HFF-Myc (cell line): ENCODE results near the gene C1orf159.

Experiments used
- DNase-seq: peaks from one replicate; pipeline ENCODE4 v3.0.0-alpha.2; 2011; ENCODE audit warnings: low read depth; ENCODE audit errors: extremely low read depth
- H3K4me3 ChIP-seq: replicated peaks from 2 replicates; pipeline ENCODE4 v1.5.1; 2011; ENCODE audit warnings: low read depth, mild to moderate bottlenecking, control low read depth, low read length
- TF ChIP-seq, protein P1 (sequence below): IDR thresholded peaks from 2 replicates; pipeline ENCODE4 v1.5.1; 2012; ENCODE audit warnings: mild to moderate bottlenecking, low read depth, low read length, control low read depth; ENCODE audit errors: missing control alignments

The C1orf159 gene

GRCh38 chr1:1041873-1042272 lies 74.0 kb downstream of the C1orf159 start:
- DNase-seq = no peak
- TF ChIP-seq, protein P1, sequence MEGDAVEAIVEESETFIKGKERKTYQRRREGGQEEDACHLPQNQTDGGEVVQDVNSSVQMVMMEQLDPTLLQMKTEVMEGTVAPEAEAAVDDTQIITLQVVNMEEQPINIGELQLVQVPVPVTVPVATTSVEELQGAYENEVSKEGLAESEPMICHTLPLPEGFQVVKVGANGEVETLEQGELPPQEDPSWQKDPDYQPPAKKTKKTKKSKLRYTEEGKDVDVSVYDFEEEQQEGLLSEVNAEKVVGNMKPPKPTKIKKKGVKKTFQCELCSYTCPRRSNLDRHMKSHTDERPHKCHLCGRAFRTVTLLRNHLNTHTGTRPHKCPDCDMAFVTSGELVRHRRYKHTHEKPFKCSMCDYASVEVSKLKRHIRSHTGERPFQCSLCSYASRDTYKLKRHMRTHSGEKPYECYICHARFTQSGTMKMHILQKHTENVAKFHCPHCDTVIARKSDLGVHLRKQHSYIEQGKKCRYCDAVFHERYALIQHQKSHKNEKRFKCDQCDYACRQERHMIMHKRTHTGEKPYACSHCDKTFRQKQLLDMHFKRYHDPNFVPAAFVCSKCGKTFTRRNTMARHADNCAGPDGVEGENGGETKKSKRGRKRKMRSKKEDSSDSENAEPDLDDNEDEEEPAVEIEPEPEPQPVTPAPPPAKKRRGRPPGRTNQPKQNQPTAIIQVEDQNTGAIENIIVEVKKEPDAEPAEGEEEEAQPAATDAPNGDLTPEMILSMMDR = no peak
- H3K4me3 ChIP-seq = no peak overlapping the region

GRCh38 chr1:1041092-1041523 lies 74.8 kb downstream of the C1orf159 start:
- TF ChIP-seq, protein P1 = no peak
- no peak overlapping the region for H3K4me3 ChIP-seq
- DNase-seq = no peak

- H3K4me3 ChIP-seq = no peak overlapping the region
- TF ChIP-seq, protein P1 = no peak
- no peak for DNase-seq
These were observed 75.6 kb downstream of the C1orf159 start for GRCh38 chr1:1040004-1040991.

- TF ChIP-seq, protein P1 = no peak
- DNase-seq = no peak
These were observed 76.6 kb downstream of the C1orf159 start for GRCh38 chr1:1039145-1039910.

DNA sequence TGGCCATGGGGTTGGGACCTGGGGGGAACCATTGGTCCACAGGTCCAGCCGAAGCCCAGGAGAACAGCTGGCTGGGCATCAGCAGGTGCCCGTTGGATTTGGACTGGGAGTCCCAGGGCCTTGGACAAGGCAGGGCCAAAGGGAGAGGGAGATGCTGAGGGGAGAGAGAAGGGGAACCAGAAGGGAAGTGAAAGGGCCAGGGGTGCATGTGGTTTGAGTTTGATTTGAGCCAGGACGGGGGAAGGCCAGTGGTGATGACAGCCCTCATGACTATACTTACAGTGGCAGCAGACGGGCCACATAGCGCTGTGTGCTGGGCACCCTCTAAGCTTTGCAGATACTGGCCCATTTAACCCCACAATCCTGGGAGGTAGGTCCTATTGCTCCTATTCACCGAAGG lies 77.2 kb downstream of the C1orf159 start:
- TF ChIP-seq, protein P1 = no peak
- DNase-seq = no peak
- H3K4me3 ChIP-seq = no peak overlapping the region

More at GRCh38 chr1:1039145-1039910, 76.6 kb downstream of the C1orf159 start:
- no peak overlapping the region for H3K4me3 ChIP-seq

DNA sequence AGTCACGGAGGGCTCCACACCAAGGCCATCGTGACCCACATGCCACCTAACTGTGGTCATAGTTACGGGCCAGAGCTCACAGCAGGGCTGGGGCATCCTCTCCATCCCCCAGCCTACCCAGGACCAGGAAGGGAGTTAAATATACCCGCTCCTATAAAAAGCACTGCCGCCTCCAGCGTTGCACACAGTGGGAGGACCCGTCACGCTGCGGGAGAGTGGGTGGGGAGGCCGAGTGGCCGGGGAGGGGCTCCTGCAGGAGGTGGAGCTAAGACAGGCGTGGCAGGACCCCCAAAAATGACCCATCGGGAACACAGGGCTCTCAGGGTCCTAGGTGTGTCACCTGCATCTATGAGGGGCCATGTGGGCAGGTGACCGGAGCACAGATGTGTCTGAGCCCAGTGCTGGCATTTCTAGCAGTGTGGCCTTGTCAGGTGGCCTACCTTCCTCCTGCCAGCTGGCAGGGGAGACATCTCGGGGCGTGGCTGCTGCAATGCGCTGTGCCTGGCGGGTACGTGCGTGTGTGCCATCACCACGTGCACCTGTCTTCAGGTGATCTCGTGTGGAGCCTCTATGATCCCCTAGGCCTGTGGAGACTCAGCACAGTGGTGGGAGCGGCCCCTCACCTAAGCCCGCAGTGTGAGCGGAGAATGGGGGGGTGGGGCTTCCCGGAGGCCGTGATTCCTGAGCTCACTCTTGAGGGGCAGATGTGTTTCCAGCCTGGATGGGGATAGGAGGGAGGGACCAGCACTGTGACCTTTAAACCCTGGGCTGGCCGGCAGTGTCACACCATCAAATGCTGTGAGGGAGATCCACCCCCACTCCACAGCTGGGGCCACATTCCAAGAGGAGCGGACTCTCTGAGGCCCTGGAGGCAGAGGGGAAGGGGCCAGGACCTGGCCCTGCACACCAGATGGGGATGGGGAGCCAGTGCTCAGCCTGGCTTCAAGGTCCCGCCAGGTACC lies 78.2 kb downstream of the C1orf159 start:
- TF ChIP-seq, protein P1 = no peak
- DNase-seq = no peak
- H3K4me3 ChIP-seq = no peak overlapping the region
